GM19193 (cell line): ENCODE results near the gene CSTF1.

Source experiments
- POLR2A ChIP-seq: IDR thresholded peaks from 4 replicates; pipeline ENCODE4 v1.6.1; 2011; ENCODE audit not compliant: insufficient read depth, insufficient read length; ENCODE audit errors: extremely low read depth

Gene CSTF1

DNA sequence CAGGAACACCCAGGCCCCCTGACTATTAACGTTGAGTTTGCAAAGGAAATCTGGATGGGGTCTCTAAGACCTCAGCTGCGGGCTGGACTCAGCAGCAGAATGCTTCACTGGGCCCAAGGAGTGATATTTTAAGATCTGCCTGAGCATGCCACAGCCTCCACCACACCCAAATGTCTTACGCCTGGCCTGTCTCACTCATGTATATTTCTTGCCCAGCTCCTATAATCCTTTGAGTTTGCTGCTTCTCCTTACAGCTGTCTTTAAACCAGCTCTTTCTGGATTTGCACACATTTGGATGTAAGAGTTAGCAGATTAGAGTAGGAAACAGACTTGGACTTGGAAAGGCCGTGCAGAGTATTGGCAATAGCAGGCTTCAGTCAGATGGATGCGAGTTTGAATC, 36.0 kb downstream of the CSTF1 start:
- TF ChIP-seq POLR2A: no peak

DNA sequence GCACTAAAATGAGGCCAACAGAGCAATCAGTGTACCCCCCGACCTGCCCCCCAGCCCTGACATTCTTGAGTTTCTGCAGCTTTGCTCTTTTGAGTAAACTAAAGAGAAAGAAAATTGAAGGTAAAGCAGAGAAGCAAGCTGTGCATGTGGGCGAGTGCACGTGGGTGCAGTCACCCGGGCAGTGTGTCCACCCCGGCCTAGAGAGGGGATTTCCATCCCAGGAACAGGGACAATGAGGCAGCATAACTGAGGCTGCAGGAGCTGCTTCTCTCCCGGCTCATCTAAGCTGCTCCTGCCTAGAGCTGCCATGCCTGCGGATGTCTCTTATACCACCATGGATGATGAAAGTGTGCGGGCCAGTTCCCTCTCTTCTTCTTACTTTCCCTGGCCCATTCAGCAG, 36.4 kb downstream of the CSTF1 start:
- TF ChIP-seq POLR2A: no peak

DNA sequence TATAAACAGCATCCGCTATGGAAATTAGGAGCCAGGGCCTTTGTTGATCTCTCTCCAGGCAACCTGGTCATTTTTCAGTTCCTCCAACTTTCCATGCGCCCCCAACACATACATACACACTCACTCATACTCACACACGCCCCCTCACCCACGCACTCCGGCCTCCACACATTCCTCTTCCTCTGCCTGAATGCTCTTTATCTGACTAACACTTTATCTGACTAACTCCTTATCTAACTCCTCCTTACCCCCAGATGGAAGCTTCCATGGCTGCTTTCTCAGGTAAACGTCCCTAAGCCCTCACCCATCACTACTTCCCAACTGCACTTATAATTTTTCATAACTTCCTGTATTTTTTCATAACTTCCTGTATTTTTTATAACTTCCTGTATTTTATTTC, 37.1 kb downstream of the CSTF1 start:
- TF ChIP-seq POLR2A: no peak

DNA sequence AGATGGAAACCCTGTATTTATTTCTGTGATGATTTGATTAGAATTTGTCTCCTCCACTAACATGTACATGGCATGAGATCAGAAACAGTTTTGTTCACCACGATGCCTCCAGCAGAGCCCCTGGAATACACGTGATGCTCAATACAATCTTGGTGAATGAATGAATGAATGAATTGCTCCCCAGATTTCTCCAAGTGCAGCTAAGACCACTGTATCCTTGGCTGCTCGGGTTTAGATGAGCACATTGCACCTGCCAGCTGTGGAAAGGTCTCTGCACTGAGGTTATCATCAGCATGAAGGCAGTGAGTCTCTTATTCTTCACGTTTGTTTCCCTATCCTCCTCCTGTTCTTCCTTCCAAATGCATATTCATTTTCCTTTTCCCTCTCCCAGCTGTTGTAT, 37.5 kb downstream of the CSTF1 start:
- no peak for TF ChIP-seq POLR2A

DNA sequence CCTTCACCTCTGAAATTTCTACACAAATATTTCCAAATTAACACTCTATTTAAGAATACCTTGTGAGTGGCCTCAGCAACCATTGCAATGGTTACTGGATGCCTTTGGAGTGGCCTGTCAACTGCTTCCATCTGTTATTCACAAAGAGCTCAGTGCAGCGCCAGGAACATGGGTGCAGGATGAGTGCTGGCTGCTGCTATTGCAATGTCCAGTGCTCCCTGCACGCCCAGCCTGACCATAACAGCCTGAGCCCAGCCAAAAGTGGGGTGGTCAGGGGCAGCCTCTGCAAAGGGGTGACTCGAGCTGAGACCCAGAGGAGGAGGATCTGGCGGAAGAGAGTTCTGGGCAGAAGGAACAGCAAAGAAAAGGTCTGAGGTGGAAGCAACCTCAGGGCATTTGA, 38.0 kb downstream of the CSTF1 start:
- no peak for TF ChIP-seq POLR2A

DNA sequence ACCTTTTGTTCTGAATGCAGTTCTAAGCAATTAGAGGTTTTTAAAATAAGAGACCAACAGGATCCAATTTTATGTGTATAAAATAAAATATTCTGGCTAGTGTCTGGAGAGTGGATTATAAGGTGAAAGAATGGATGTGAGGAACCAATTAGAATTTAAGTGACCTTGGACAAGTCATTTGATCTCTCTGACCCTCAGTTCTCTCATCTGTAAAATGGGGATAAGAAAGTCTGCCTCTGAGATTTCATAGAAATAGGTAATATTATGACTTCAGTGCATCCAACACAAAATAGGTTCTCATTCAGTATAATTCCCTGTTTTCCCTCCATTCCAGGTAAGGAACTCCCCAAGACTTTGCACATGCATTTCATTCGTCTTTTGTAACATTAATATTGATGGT, 38.5 kb downstream of the CSTF1 start:
- TF ChIP-seq POLR2A: no peak

DNA sequence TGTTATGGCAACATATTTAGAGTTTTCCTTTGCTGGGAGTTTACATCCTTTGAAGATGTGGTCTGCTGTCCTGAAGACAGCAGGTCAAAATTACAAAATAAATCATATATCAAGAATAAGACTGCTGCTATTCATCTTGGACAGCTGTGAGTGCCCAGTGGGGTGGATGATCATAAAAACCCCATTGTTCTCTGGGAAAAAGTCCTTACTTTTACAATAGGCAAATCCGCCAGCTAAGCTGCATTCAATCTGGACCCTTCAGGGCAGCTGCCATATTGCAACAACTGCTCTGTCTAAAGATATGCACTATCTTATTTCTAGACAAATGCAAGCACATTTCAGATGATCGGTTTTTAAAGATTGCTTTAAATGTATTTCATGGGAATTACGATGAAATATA, 39.0 kb downstream of the CSTF1 start:
- no peak for TF ChIP-seq POLR2A

DNA sequence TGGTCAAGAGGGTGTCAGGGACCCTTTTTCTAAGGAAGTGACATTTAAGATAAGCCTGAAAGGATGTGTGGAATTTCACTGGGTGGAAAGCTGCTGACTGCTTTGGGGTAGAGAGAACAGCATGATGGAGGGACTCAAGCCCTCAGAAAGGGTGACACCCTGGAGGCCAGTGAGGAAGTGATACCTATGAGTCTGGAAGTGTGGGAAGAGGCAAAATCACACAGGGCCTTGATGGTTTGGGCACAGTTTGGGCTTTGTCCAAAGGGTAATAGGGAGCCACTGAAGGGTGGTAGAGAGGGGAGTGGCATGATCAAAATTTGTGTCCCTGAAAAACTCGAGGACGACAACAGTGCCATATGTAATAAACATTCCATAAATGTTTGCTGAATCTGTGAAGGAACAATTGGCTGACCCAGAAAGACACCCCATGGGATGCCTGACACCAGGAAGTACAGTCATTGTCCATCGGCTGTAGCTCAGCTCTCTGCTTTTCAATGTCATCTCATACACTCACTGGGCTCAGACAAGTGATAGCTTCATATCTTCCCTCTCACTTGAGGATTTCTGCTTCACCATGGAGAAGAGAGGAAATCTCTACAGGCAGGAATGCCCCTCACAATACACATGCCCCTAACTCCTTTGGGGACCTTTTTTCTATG, 40.9 kb downstream of the CSTF1 start:
- no peak for TF ChIP-seq POLR2A

DNA sequence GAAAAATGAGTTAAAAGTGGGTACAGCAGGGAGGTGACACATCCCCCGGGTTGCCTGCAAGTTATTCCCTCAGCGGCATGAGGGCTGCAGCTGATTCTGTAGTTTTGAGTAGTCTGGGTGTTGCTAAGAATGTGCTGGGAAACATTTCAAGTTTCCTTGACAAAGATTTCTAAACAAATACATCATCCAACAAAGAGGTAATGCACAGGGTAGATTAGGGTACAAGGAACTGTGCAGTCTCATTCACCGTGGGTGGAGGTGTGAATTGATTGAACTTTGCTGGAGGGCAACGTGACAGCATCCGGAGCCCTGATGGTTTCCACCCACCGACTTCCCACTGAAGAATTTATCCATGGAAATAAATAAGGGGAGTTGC, 41.4 kb downstream of the CSTF1 start:
- no peak for TF ChIP-seq POLR2A

DNA sequence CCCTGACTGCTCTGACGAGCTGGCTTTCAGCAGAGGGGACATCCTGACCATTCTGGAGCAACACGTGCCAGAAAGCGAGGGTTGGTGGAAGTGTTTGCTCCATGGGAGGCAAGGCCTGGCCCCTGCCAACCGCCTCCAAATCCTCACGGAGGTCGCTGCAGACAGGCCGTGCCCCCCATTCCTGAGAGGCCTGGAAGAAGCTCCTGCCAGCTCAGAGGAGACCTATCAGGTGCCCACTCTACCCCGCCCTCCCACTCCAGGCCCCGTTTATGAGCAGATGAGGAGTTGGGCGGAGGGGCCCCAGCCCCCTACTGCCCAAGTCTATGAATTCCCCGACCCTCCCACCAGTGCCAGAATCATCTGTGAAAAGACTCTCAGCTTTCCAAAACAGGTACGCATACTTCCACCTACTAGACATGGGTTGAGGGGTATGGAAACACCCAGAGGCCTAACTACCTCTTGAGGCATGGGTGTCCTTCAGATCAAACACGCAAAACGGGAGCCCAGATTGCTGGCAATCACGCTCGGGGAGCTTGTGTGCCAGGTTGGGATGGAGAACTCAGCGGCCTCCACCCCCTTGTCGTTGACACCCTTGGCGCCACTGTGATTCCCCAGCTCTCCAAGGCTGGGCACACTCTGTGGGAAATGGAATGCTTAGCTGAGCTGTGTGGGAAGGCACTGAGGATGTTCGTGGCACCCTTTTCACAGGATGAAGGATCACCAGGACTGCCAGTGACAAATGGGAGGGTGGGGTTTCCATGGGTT, 44.9 kb downstream of the CSTF1 start:
- TF ChIP-seq POLR2A: no peak

DNA sequence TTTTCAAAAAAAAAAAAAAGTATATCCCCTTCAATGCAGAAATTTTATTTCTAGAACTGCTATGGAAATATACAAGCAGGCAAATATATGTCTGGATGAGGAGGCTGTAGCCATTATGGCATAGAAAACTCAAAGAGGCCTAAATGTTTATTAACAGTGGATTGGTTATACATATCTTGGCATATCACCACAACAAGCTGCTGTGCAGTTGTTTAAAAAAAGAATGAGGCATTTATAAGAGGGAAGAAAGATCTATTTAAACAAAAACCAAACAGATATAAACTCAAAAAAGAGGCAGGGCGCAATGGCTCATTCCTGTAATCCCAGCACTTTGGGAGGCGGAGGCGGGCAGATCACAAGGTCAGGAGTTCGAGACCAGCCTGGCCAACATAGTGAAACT, 45.8 kb downstream of the CSTF1 start:
- no peak for TF ChIP-seq POLR2A

DNA sequence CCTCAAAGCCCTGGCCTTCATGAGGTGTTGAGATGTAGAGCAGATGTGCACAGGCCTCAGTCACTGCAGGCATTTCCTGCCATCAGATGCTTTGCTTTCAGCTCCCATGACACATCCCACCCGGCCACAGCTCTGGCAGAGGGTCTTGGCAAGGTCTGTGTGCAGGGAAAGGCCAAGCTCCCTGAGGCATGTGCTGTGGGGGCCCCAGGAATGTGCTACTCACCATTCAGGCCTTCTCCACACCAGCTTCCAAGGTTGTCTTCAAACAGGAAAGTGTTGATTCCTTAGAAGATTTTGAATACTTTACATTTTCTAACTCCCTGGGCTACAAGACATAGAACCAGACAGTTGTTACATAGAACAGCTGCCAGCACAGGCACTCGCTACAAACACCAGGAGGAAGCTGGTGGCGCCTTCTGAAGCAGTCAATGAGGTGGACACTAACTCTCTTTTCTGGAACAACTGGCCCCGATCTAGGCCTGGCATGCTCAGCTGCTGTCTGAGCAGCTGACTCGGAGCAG, 47.4 kb downstream of the CSTF1 start:
- TF ChIP-seq POLR2A: no peak

DNA sequence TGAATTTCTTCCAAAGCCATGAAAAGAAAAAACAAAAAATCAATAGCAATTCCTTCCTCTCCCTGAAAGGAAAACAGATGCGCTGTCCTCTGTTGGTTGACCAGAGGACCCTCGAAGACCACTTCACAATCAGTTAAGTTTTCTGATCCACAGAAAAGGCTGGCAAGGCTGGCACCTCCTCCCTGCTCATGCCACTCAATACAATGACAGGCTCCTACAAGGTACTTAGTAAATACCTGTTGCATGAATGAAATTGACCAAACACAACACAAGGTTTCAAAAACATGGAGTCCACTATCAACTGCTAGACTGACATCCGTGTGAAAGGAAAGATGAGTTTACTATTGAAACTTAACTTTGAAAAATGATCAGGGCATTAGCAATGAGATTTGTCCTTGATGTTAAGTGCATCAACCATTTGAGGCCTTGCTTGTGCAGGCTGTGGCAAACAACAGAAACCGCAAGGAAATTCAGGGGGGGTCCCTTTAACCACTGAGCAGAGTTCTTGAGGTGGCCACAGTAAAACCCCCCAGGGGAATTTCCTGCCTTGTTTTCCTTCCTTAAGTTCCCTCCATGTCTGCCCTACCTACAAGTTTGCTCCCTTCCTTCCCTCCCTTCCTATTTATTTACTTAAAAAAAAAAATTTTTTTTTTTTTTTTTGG, 48.0 kb downstream of the CSTF1 start:
- no peak for TF ChIP-seq POLR2A

DNA sequence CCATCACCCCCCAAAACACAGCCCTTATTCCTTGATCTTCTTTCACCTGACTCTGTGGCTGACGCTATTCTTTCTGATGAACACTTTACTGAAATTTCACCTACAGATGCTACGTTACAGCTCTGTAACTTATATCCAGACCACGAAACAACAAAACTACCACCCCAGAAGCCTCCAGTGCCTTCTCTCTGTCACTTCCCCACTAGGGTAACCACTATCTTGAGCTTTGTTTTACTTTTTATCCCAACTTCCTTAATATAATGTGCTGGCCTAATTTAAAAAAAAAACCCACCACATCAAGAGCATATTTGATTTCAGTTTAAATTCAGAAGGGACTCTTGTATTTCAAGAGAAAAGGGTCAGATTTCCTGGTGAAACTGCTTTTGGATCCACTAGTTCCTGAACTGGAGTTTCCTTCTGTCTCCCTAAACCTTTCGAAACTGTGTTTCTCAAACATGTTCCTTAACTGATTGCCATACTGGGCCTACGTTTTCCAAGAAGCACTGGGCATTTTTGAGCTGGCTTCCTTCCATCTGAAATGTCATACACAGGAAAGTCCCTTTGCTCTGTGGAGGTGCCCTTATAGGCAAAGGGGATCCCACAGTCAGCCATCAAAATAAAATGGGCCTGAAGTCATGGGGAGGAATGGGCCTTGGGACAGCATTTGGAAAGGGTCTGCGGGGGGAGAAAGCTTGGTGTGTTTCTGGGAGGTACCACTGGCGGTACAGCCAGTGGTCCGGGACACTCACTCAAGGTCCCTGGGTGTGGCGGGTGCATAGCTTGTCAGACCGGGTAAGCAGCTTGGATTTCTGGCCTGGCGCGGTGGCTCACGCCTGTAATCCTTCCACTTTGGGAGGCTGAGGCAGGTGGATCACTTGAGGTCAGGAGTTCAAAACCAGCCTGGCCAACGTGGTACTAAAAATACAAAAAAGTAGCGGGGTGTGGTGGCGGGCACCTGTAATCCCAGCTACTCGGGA, 50.2 kb downstream of the CSTF1 start:
- no peak for TF ChIP-seq POLR2A
